ENCODE results near the gene CEP170.
"Not testable (repeated sequence)": the region's sequence is repeated elsewhere in the genome, so short reads cannot be mapped to it uniquely, and the experiment has no call there.

CEP170 gene

GRCh38 chr1:243230914-243231313, 24.2 kb downstream of the CEP170 start:
- no peak for DNase-seq

DNA sequence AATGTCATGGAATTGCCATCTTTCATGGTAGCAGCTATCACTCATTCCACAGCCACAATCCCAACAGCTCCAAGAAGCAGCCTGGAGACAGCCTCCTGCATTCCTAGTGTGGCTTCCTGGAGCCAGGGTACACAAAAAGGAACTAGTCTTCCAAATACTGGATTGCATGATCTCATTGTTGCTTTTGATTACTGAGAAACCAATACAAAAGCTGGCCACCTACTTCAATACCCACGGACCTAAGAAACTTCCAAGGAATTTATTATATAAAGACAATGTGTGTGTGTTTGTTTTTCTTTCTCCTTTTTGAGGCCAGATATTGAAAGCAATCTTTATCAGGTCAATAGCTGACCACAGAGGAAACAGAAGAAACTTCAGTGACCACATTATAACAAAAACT, 25.6 kb downstream of the CEP170 start:
- DNase-seq = no peak

- no peak for DNase-seq
Measured at GRCh38 chr1:243227622-243228021, 27.5 kb downstream of the CEP170 start.

- DNase-seq = no peak
Measured at GRCh38 chr1:243218059-243218458, 37.0 kb downstream of the CEP170 start.

DNA sequence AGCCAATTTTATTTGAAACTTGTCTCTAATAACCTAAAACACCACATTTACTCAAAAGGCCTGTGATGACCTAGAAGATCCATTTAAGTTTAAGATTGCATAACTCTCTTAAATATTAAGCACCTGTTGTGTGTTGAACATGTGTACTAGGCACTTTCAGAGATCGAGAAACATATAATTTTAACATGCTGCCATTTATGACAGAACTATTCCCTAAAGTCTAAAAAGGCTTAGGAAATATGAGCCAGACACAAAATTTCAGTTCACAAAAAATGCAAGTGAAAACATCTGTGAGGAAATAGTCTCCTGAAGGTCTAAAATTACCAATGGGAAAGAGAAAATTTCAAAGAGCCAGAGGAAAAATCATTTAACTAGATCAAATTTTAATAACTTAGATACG, 37.7 kb downstream of the CEP170 start:
- no peak for DNase-seq

DNA sequence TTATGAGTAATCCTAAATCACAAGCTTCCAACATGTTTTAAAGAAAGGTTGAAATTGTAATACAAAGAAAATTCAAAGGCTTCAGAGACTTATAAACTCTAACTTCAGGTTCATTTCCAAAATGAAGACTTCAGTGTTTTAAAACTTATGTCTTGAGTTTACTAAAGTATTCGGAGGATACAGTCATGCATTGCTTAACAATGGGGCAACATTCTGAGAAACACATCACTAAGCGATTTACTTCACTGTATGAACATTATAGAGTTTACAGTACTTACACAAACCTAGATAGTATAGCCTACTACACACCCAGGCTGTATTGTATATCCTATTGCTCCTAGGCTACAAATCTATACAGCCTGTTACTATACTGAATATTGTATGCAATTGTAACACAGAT, 38.3 kb downstream of the CEP170 start:
- no peak for DNase-seq

DNA sequence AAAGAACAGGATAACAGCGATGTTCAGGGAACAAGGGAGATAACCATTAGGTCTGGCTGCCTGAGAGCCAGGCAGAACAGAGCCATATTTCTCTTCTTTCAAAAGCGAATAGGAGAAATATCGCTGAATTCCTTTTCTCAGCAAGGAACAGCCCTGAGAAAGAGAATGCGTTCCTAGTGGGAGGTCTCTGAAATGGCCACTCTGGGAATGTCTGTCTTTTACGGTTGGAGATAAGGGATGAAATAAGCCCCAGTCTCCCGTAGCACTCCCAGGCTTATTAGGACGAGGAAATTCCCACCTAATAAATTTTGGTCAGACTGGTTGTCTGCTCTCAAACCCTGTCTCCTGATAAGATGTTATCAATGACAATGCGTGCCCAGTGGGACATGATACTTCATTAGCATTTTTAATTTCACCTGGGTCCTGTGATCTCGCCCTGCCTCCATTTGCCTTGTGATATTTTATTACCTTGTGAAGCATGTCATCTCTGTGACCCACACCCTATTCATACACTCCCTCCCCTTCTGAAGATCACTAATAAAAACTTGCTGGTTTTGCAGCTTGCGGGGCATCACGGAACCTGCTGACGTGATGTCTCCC, 39.7 kb downstream of the CEP170 start:
- DNase-seq = not testable (repeated sequence)

DNA sequence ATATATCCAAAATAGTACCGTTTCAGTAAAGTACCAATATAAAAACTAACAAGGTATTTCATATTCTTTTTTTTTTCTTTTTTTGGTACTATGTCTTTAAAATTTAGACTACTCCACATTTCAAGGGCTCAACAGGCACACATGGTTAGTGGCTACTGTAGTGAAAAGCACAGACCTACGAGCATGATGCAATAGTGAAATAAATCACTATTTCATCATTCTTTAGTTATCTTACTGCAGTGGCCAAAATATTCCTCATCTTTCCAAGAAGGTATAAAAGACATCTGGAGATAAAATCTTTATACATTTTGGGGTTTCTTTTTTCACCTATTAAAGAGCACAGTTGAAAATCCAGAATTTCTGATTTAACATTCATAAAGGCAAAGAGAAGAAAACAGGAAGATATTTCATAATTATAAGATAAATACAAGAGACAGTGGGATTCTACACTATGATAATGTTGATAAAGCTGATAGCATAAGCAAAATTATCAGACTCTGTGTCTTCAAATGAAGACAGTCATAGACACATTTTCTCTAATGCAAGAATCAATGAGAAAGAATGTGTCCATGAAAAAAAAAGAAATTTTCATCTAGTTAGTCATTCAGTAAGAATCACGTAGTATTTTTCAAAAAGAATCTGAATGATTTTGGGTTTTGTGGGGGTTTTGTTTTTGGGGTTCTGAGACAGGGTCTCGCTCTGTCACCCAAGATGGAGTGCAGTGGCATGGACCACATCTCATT, 41.9 kb downstream of the CEP170 start:
- DNase-seq = no peak

GRCh38 chr1:243211984-243212383, 43.1 kb downstream of the CEP170 start:
- not testable (repeated sequence) for DNase-seq

DNA sequence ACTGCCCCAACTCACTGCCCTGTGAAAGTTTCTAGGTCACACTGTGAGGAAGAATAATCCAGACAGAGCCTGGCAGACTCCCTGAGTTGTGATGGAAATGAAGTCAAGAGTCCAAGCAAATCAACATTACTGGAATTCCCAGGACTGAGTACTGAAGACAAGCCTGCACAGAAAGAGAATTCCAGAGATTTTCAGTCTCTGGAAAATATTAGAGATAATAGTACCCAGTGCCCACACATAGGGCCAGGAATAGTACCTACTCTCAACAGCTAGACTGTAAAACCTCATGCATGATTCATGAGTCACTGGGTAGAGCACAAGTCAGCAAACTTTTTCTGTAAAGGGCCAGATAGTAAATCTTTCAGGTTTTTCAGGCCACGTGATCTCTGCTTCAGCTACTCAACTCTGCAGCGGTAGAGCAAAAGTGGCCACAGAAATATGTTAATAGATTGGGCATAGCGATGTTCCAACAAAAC, 50.0 kb downstream of the CEP170 start:
- not testable (repeated sequence) for DNase-seq

GRCh38 chr1:243204336-243204735, 50.7 kb downstream of the CEP170 start:
- not testable (repeated sequence) for DNase-seq

DNA sequence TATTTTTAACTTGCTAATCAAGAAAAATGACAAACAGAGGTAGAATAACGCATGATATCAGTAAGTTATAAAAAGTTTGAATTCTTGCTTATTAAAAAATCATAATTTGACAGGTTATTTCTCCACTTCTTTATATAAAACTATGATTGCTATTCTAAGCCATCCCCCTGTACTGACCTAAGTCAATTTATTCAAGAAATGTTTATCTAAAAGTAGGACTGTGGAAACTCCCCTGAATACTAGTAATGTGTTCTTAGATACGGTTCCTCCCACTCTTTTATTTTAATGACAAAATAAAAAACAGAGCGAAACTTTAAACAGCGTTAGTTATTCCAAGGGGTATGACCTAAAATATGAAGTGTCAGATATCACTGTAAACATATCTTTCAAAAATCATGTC, 51.9 kb downstream of the CEP170 start:
- not testable (repeated sequence) for DNase-seq

- DNase-seq = not testable (repeated sequence)
Measured at GRCh38 chr1:243201316-243201715, 53.8 kb downstream of the CEP170 start.

DNA sequence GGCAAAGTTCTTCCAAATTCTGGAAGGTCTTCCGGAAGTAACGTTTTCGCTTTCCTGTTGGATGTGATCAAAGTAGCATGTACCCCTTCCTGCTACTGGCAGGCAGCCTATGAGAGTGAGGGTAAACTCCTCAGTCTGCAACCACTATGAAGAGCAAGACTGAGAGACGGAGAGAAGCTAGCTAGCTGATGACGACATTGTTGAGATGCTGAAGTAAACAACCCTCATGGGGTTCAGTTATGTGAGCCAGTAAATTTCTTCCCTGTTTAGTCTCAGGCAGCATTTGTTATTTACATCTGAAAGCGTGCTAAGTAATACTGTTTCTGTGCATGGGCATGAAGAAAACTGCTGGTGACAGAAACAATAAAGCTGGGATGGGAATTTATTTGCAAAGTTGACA, 57.6 kb downstream of the CEP170 start:
- not testable (repeated sequence) for DNase-seq

DNA sequence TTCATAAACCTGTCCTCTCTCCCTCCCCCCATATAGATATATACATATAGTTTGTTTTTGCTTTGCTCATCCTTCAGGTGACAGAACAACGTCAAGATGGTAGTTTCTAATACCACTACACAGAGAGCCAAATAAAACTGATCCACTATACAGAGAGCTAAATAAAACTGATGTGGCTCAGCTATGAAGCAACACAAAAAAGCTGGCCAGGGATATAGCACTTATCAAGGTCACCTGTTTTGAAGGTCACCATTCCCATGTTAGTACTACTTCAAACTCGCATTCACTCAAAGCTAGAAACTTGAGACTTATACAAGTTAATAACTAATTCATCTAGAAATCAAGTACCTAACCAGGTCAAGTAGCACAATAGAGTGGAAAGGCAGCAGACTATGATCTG, 61.8 kb downstream of the CEP170 start:
- not testable (repeated sequence) for DNase-seq

DNA sequence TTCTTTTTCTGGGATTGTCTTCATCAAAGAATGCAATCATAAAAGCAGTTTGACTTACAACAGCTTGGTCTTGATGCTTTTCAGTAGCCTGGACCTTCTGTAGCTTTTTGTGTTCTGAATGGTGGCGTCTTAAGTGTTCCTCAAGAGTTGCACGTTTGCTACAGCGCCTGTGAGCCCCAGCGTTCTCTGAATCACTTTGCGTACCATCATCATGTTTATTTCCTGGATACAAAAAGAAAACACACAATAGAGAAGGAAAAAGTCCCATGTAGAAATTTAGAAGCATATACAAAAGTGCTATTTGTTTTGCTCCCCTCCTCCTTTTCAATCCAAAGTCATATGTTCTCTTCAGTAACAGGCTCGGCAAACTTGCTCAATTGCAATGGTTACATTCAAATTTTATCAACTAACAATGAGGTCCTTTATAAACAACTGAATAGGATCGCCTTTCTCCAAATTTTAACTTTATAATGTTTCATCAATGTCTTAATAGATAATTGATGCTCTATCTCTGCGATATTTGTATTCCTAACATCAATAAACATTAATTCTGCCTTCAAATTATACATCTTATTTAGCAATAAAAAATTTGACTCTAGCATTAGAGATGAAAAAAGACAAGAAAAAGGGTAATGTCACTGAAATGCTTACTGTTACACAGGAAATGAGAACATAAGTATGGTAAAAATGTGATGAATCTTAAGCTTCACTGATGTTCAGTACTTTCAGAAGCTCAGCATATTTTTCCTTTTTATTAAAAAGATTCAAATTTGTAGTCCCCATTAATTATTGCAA, 68.7 kb downstream of the CEP170 start:
- DNase-seq = not testable (repeated sequence)

- not testable (repeated sequence) for DNase-seq
Measured at GRCh38 chr1:243184787-243185186, 70.3 kb downstream of the CEP170 start.

DNA sequence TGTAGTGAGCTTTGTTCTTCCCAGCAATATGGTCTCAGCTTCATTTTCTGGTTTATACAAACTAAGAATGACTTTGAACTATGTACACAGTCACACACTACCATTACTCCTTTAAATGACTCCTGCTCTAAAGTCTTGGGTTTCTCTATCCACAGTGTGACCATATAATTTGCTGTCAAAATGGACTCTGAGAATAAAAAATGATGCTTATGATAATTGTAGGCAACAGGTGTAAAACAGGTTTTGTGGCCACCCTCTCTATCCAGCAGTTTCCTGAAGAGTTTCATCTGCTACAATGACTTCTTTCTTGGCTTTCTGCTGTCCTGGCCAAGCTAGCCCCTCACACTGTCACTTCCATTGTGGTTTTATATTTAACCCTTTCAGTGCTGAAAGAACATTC, 71.4 kb downstream of the CEP170 start:
- not testable (repeated sequence) for DNase-seq

DNA sequence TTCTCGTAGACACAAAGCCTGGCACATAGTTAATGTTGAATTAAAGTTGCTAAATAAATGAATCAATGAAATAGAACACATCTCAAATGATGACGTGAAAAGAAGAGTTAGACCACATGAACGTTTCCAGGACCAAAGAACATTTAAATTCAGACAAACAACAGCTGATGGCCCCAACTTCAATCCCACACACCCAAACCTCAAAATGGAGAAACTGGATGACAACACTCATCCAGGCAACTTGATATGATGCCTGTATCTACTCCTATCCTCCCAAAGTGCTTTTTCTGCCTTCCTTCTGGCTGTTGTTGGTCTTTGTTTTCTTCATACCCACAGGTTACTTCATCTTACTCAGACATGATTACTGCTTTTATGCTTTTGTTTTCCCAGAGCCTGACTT, 71.9 kb downstream of the CEP170 start:
- DNase-seq = not testable (repeated sequence)

DNA sequence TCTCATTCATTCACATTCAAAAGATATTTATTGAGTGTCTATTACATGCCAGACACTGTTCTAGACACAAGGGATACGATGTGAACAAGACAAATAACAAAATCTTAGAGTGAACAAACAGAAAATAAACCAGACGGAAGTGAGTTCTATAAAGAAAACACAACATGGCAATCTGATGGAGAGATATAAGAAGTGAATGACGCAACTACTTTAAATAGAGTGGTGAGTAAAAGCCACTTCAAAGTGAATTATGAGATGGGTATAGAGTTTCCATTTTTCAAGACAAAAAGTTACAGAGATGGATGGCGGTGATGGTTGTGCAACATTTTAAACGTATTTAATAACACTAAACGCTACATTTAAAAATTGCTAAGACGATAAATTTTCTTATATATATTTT, 75.4 kb downstream of the CEP170 start:
- DNase-seq = no peak

DNA sequence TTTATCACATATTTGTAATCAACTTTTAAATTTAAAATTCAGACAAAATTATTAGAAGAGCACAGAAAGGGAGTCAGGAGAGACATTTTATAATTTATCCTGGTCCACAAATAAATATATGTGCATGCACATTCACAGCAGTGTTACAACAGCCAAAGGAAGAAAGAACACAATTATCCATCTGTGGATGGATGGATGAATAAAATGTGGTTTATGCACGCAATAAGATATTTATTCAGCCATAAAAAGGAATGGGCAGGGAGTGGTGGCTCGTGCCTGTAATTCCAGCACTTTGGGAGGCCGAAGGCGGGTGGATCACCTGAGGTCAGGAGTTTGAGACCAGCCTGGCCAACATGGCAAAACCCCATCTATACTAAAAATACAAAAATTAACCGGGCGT, 77.3 kb downstream of the CEP170 start:
- not testable (repeated sequence) for DNase-seq

DNA sequence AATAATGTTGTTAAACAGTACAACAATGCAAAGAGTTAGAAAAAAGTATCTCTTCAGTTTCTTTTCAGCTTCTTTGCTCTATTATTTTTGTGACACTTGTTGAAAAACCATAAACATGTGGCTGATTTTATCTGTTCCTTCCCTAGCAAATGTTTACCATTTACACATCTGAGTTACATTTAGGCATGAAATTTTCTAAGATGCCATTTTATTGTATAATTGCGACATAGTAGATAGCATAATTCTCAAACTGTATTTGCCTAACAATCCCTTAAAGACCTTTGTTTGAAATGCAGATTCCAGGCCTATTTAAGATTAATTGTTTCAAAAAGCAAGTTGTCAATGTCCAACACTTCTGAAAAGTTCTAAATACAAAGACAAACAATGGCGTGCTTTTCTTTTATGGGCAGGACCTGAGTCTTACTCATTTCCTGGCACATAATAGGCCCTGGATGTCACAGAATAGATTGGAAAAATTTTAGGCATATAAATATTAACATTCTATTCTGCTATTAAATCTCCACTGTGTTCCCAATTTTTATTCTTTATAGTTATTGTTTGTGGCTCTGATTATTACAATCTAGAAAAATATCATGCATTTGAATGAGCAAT, 81.2 kb downstream of the CEP170 start:
- DNase-seq = not testable (repeated sequence)

DNA sequence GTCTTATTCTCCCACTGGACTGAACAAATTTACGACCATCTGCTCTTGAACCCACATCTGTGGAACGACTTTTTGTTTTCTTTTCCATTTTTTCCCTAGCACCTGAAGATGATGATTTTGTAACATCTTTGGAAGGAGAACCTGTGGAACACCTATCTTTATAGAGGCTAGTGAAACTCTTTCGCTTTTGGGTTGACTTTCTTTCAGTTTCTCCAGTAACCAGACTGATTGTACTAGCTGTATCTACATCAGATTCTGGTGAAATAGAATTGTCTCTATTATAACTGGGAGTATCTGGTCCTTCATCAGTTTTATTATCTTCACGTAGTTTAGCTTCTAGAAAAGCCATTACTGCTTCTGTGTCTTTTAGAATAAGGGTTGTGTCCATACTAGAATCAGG, 90.2 kb downstream of the CEP170 start:
- DNase-seq = not testable (repeated sequence)
